Neural cell (in vitro differentiated cells): Measurements from ENCODE around the gene UBN1. TPM values are rescaled to one million over a fixed set of nuclear protein-coding genes. Genes with fewer than 3 reads are reported as not detected.

Source experiments
- H2AFZ ChIP-seq: fragments of 200-600, 300-800 bp; sonication (generic), shearing (Covaris generic); 2 replicates; pipeline ENCODE4 v1.6.0; 2014; ENCODE audit warnings: low read depth, mild to moderate bottlenecking, antibody characterized with exemption, low read length, moderate library complexity
- H3F3A ChIP-seq: fragments of 200-600 bp; shearing (Covaris generic); 2 replicates; pipeline ENCODE4 v1.6.1; 2016; ENCODE audit warnings: mild to moderate bottlenecking, moderate library complexity, mixed read lengths, antibody characterized with exemption, low read length; ENCODE audit not compliant: insufficient read depth, poor library complexity, severe bottlenecking
- H3K27ac ChIP-seq: fragments of 200-600, 300-800 bp; sonication (generic), shearing (Covaris generic); 2 replicates; pipeline ENCODE4 v1.5.1; 2014; ENCODE audit warnings: mild to moderate bottlenecking, low read length, moderate library complexity
- H3K27me3 ChIP-seq: fragments of 300-800, 200-600 bp; sonication (generic), shearing (Covaris generic); 2 replicates; pipeline ENCODE4 v1.6.0; 2014; ENCODE audit warnings: mild to moderate bottlenecking, low read depth, low read length, moderate library complexity; ENCODE audit not compliant: insufficient read depth
- H3K36me3 ChIP-seq: fragments of 300-800, 200-600 bp; sonication (generic), shearing (Covaris generic); 2 replicates; pipeline ENCODE4 v1.5.1; 2014; ENCODE audit warnings: mild to moderate bottlenecking, antibody characterized with exemption, low read length, moderate library complexity; ENCODE audit not compliant: insufficient read depth
- H3K4me2 ChIP-seq: fragments of 300-800, 200-600 bp; sonication (generic), shearing (Covaris generic); 2 replicates; pipeline ENCODE4 v1.6.0; 2014; ENCODE audit warnings: mild to moderate bottlenecking, low read length
- H3K4me3 ChIP-seq: fragments of 300-800, 200-600 bp; sonication (generic), shearing (Covaris generic); 2 replicates; pipeline ENCODE4 v1.5.1; 2014; ENCODE audit warnings: mild to moderate bottlenecking, low read length, moderate library complexity
- H3K79me2 ChIP-seq: fragments of 200-600 bp; shearing (Covaris generic); replicated peaks from 2 replicates; pipeline ENCODE4 v1.6.0; 2014; ENCODE audit warnings: mild to moderate bottlenecking, low read length, moderate library complexity; ENCODE audit not compliant: insufficient read depth
- H3K9ac ChIP-seq: fragments of 300-800, 200-600 bp; sonication (generic), shearing (Covaris generic); 2 replicates; pipeline ENCODE4 v1.6.1; 2016; ENCODE audit warnings: mild to moderate bottlenecking, low read length, mixed read lengths
- H3K9me2 ChIP-seq: fragments of 200-600 bp; shearing (Covaris generic); 2 replicates; pipeline ENCODE4 v1.6.1; 2016; ENCODE audit warnings: mild to moderate bottlenecking, low read length, mixed read lengths; ENCODE audit not compliant: insufficient read depth
- H3K9me3 ChIP-seq: fragments of 200-600, 300-800 bp; sonication (generic), shearing (Covaris generic); 2 replicates; pipeline ENCODE4 v1.6.1; 2016; ENCODE audit warnings: mild to moderate bottlenecking, mixed run types, low read length, moderate library complexity, mixed read lengths
- H4K20me1 ChIP-seq: fragments of 200-600 bp; shearing (Covaris generic); 2 replicates; pipeline ENCODE4 v1.6.1; 2016; ENCODE audit warnings: mild to moderate bottlenecking, mixed run types; ENCODE audit not compliant: insufficient read depth
- EP300 ChIP-seq: fragments of 450-650 bp; conservative IDR thresholded peaks from 2 replicates; pipeline ENCODE4 v1.6.1; 2014; ENCODE audit warnings: antibody characterized with exemption, mild to moderate bottlenecking, moderate library complexity; ENCODE audit not compliant: poor library complexity, severe bottlenecking
- EZH2 ChIP-seq: fragments of 200-600, 300-800 bp; shearing (Covaris generic), sonication (generic); IDR thresholded peaks from 2 replicates; pipeline ENCODE4 v1.6.1; 2014; ENCODE audit warnings: antibody characterized with exemption, low read length, borderline replicate concordance, mild to moderate bottlenecking; ENCODE audit not compliant: insufficient read depth, poor library complexity, severe bottlenecking
- MXI1 ChIP-seq: fragments of 450-650 bp; conservative IDR thresholded peaks from 2 replicates; pipeline ENCODE4 v1.6.1; 2014; ENCODE audit warnings: antibody characterized with exemption, mild to moderate bottlenecking; ENCODE audit not compliant: poor library complexity, severe bottlenecking
- POLR2AphosphoS5 ChIP-seq: IDR thresholded peaks from 2 replicates; pipeline ENCODE4 v1.6.1; 2012
- RAD21 ChIP-seq: fragments of 450-650 bp; conservative IDR thresholded peaks from 2 replicates; pipeline ENCODE4 v1.6.1; 2014; ENCODE audit warnings: antibody characterized with exemption, mild to moderate bottlenecking, moderate library complexity
- REST ChIP-seq: IDR thresholded peaks from 2 replicates; pipeline ENCODE4 v1.6.1; 2012; ENCODE audit warnings: borderline replicate concordance
- SMC3 ChIP-seq: fragments of 450-650 bp; conservative IDR thresholded peaks from 2 replicates; pipeline ENCODE4 v1.6.1; 2014; ENCODE audit warnings: antibody characterized with exemption, mild to moderate bottlenecking, moderate library complexity; ENCODE audit not compliant: poor library complexity
- TAF1 ChIP-seq: IDR thresholded peaks from 2 replicates; pipeline ENCODE4 v1.6.1; 2012; ENCODE audit warnings: low read depth
- polyA plus RNA-seq: library from polyadenylated mRNA; depleted of rRNA; stranded (reverse); fragments of >200 nt; gene quantifications from 2 replicates; pipeline ENCODE4 v1.2.3, GENCODE V29; 2014
- TF ChIP-seq, protein P1 (sequence below): fragments of 450-650 bp; IDR thresholded peaks from 2 replicates; pipeline ENCODE4 v1.5.1; 2014; ENCODE audit warnings: antibody characterized with exemption, mild to moderate bottlenecking, moderate library complexity; ENCODE audit not compliant: poor library complexity, severe bottlenecking

UBN1 gene
- polyA plus RNA-seq, 1 donor from 2014 or later: 17.1 TPM

DNA sequence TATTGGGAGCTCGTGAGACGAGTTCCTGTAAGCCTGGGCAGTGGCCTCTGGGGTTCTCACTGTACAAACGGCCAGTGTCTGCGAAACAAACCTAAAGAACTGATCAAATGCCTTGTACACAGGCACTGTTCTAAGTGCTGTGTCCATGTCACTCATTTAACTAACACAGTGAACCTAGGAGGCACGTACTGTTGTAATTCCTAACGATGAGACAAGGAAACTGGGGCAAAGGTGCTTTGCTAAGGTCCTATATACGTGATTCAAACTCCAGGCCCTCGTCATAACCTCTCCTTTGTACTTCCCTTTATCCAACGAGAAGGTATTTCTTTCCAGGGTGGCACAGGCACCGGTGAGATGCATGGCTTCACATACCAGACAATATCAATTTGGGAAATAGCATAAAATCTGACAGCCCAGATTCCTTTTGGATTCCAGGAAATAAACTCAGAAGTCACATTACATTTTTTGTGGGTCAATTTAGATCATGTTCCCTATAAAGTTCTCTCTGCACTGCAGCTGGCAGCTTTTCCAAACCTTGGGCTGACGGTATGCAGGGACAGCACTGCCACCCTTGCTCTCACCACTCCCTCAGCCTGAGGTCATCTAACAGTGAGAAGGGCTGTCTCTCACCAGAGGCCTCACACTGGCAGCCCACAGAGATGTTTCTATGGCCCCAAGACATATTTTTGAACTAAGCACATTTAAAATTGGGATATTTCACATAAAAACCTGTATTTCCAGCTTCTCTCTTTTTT lies 18.5 kb upstream of the UBN1 start:
- H3K4me3 ChIP-seq: no peak overlapping the region
- H3K4me2 ChIP-seq: no peak overlapping the region
- no peaks in the 10 kb centered on the region for H4K20me1 ChIP-seq
- H2AFZ ChIP-seq: no peak overlapping the region
- H3K27ac ChIP-seq: no peak overlapping the region
- no peaks in the 10 kb centered on the region for H3K9me2 ChIP-seq
- H3K79me2 ChIP-seq: no peaks in the 10 kb centered on the region
- H3K9me3 ChIP-seq: no peaks in the 10 kb centered on the region
- TF ChIP-seq TAF1 (no peak), EZH2 (no peak), SMC3 (no peak), RAD21 (no peak), MXI1 (no peak), POLR2AphosphoS5 (no peak), EP300 (no peak), REST (no peak)
- H3K36me3 ChIP-seq: no peaks in the 10 kb centered on the region
- no peaks in the 10 kb centered on the region for H3F3A ChIP-seq
- H3K9ac ChIP-seq: no peak overlapping the region
- H3K27me3 ChIP-seq: no peaks in the 10 kb centered on the region

DNA sequence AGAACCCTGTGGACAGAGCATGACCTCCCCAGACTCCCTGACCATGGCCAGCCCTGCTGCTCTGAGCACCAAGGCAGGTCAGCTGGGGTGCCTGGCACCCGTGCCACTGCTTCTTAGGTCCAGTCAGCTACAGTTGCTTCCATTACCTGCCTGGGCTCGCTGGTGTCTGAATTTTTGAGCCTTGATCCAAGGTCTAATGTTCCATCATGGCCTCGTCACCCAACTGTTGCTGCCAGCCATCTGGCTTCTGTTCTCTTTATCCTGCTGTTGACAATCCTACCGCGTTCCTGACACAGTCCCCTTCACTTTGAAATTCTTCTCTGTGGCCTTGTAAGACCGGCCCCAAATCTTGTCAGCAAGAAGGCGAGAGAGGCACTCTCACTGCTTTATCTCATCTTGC lies 16.9 kb upstream of the UBN1 start:
- H3K4me3 ChIP-seq: no peak overlapping the region
- no peaks in the 10 kb centered on the region for H3F3A ChIP-seq
- no peak overlapping the region for H3K4me2 ChIP-seq
- H3K36me3 ChIP-seq: no peaks in the 10 kb centered on the region
- H3K27me3 ChIP-seq: no peaks in the 10 kb centered on the region
- H3K27ac ChIP-seq: no peak overlapping the region
- H3K9me2 ChIP-seq: no peaks in the 10 kb centered on the region
- no peak for TF ChIP-seq MXI1
- TF ChIP-seq, protein P1, sequence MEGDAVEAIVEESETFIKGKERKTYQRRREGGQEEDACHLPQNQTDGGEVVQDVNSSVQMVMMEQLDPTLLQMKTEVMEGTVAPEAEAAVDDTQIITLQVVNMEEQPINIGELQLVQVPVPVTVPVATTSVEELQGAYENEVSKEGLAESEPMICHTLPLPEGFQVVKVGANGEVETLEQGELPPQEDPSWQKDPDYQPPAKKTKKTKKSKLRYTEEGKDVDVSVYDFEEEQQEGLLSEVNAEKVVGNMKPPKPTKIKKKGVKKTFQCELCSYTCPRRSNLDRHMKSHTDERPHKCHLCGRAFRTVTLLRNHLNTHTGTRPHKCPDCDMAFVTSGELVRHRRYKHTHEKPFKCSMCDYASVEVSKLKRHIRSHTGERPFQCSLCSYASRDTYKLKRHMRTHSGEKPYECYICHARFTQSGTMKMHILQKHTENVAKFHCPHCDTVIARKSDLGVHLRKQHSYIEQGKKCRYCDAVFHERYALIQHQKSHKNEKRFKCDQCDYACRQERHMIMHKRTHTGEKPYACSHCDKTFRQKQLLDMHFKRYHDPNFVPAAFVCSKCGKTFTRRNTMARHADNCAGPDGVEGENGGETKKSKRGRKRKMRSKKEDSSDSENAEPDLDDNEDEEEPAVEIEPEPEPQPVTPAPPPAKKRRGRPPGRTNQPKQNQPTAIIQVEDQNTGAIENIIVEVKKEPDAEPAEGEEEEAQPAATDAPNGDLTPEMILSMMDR: no peak
- TF ChIP-seq TAF1: no peak
- no peak for TF ChIP-seq REST
- TF ChIP-seq SMC3: no peak
- TF ChIP-seq EP300: no peak
- TF ChIP-seq EZH2: no peak
- TF ChIP-seq RAD21: no peak
- TF ChIP-seq POLR2AphosphoS5: no peak
- H3K9ac ChIP-seq: no peak overlapping the region
- H3K79me2 ChIP-seq: no peaks in the 10 kb centered on the region
- no peaks in the 10 kb centered on the region for H3K9me3 ChIP-seq
- H4K20me1 ChIP-seq: no peaks in the 10 kb centered on the region
- no peak overlapping the region for H2AFZ ChIP-seq
